Lung (tissue), 12 donors: ENCODE results near the gene PCBP3. TPM values are rescaled to one million over a fixed set of nuclear protein-coding genes. Genes with fewer than 3 reads are reported as not detected.

ENCODE experiments used
- ATAC-seq: fragments of 200-7000 bp; cut with Tn5 transposase; one replicate; pipeline ENCODE4 v1.9.1; 2020; ENCODE audit warnings: moderate number of reproducible peaks; ENCODE audit not compliant: insufficient read depth, low FRiP score
- DNase-seq, 3 donors: peaks; one replicate each; pipeline ENCODE4 v3.0.0-alpha.2; 2013 to 2017
- H3K27ac ChIP-seq, 2 donors: one replicate each; pipeline ENCODE4 v1.5.1; 2013; ENCODE audit warnings: mild to moderate bottlenecking in 2 of 2, moderate library complexity in 2 of 2, control low read depth in 1 of 2, inconsistent platforms in 1 of 2, low read depth in 1 of 2, low read length in 1 of 2
- H3K27me3 ChIP-seq, 3 donors: one replicate each; pipeline ENCODE4 v1.5.1; 2013; ENCODE audit warnings: low read length in 2 of 3; ENCODE audit not compliant: control insufficient read depth in 3 of 3, insufficient read depth in 3 of 3
- H3K36me3 ChIP-seq, 4 donors: one replicate each; pipeline ENCODE4 v1.5.1; 2013; ENCODE audit warnings: low read length in 4 of 4, mild to moderate bottlenecking in 1 of 4, moderate library complexity in 1 of 4; ENCODE audit not compliant: control insufficient read depth in 4 of 4, insufficient read depth in 4 of 4
- H3K4me1 ChIP-seq, 5 donors: one replicate each; pipeline ENCODE4 v1.5.1; 2013; ENCODE audit warnings: low read length in 5 of 5, mild to moderate bottlenecking in 2 of 5, moderate library complexity in 1 of 5; ENCODE audit not compliant: control insufficient read depth in 5 of 5, insufficient read depth in 5 of 5
- H3K4me3 ChIP-seq: one replicate; pipeline ENCODE4 v1.5.1; 2013; ENCODE audit warnings: mild to moderate bottlenecking, control low read depth, moderate library complexity
- H3K9ac ChIP-seq, 2 donors: one replicate each; pipeline ENCODE4 v1.5.1; 2013; ENCODE audit warnings: low read length in 2 of 2, control low read depth in 1 of 2; ENCODE audit not compliant: insufficient read depth in 1 of 2
- H3K9me3 ChIP-seq, 4 donors: one replicate each; pipeline ENCODE4 v1.5.1; 2013; ENCODE audit warnings: low read length in 3 of 4, mild to moderate bottlenecking in 1 of 4, moderate library complexity in 1 of 4; ENCODE audit not compliant: control insufficient read depth in 4 of 4, insufficient read depth in 3 of 4
- CTCF ChIP-seq: IDR thresholded peaks from 2 replicates; pipeline ENCODE4 v1.5.1; 2012; ENCODE audit warnings: mild to moderate bottlenecking; ENCODE audit errors: control extremely low read depth, extremely low read depth
- WGBS, 2 donors: extraction: QIAGEN DNeasy Blood & Tissue Kit; methylation state at CpG; one replicate each; pipeline ENCODE4 v1.1.7; 2013; 5-methylcytosine and 5-hydroxymethylcytosine counted together
- polyA plus RNA-seq, 2 donors: library from polyadenylated mRNA; stranded (reverse); fragments of 200-250 nt; gene quantifications; one replicate each; pipeline ENCODE4 v1.2.1, GENCODE V29; 2013
- total RNA-seq, 2 donors: library from RNA; depleted of rRNA in 1 of 2; stranded (reverse); fragments of >200 nt in 1 of 2; gene quantifications; one replicate each; pipeline ENCODE4 v1.2.1, GENCODE V29; 2014 to 2021
- donor health status: control.
- donor health status: control.
- donor health status: Bipolar disorder and iron deficiency.
- donor health status: healthy.
- donor health status: DM: yes; HTN: yes; CAD: no.

Gene PCBP3
- total and polyA plus RNA-seq, 4 donors = 1.6 to 8.2 (median 3.1) TPM

- ATAC-seq (no peak), DNase-seq (no peak)
- no peak overlapping the region for H3K4me3 ChIP-seq
- peaks cover 0 to 14% (median 0%) of the 10 kb centered on the region in 5 donors for H3K4me1 ChIP-seq
- no peak overlapping the region for H3K9ac ChIP-seq
- no peak for TF ChIP-seq CTCF
- H3K27me3 ChIP-seq = no peaks in the 10 kb centered on the region
- no peaks in the 10 kb centered on the region for H3K9me3 ChIP-seq
- no peak overlapping the region for H3K27ac ChIP-seq
- WGBS, 2 donors = 83 to 92% methylated on average over 15 to 16 of the region's 16 CpGs
- no peaks in the 10 kb centered on the region for H3K36me3 ChIP-seq
These were observed 269.3 kb downstream of the PCBP3 start for GRCh38 chr21:45912611-45913417.

- no peaks in the 10 kb centered on the region for H3K36me3 ChIP-seq
- no peaks in the 10 kb centered on the region for H3K9me3 ChIP-seq
- no peak for DNase-seq
- H3K4me3 ChIP-seq = no peak overlapping the region
- TF ChIP-seq CTCF = no peak
- no peak for ATAC-seq
- no peak overlapping the region for H3K27ac ChIP-seq
- H3K4me1 ChIP-seq = peaks cover 0 to 14% (median 0%) of the 10 kb centered on the region in 5 donors
- WGBS, 2 donors = 87 to 95% methylated on average over 10 of the region's 10 CpGs
- no peak overlapping the region for H3K9ac ChIP-seq
- H3K27me3 ChIP-seq = no peaks in the 10 kb centered on the region
These were observed 269.9 kb downstream of the PCBP3 start for GRCh38 chr21:45913418-45913765.

GRCh38 chr21:45913886-45914285 lies 270.4 kb downstream of the PCBP3 start:
- no peak overlapping the region for H3K9ac ChIP-seq
- no peak for TF ChIP-seq CTCF
- no peak for ATAC-seq
- H3K36me3 ChIP-seq = no peaks in the 10 kb centered on the region
- no peak overlapping the region for H3K4me3 ChIP-seq
- DNase-seq = no peak
- peaks cover 0 to 14% (median 0%) of the 10 kb centered on the region in 5 donors for H3K4me1 ChIP-seq
- 88 to 93% methylated on average over 22 of the region's 22 CpGs for WGBS, 2 donors
- H3K27me3 ChIP-seq = no peaks in the 10 kb centered on the region
- H3K27ac ChIP-seq = no peak overlapping the region
- no peaks in the 10 kb centered on the region for H3K9me3 ChIP-seq
